Calu3 (cell line): ENCODE results near the gene CPSF2. TPM values are rescaled to one million over a fixed set of nuclear protein-coding genes. Genes with fewer than 3 reads are reported as not detected.
A peak's percentile ranks its signal among the peaks of the same experiment; 100 is the strongest.

Experiments
- BruUV-seq: library from RNA; stranded (reverse); fragments of 400-500 nt; replicated peaks from 2 replicates; lab custom pipeline; 2021; lab: Mats Ljungman, UMichigan
- CTCF ChIA-PET: fragments of 300-600 bp; sonication (Branson Sonifier 250); formaldehyde crosslinking; loops from one replicate; lab custom pipeline; 2022; ENCODE audit warnings: antibody characterized with exemption; lab: Charles Lee
- DNase-seq: peaks from one replicate; pipeline ENCODE4 v3.0.0; 2022
- H3K27ac Mint-ChIP-seq: one replicate; pipeline ENCODE4 v1.8.0; 2022; ENCODE audit warnings: mixed read lengths; ENCODE audit not compliant: unreplicated experiment
- H3K27me3 Mint-ChIP-seq: one replicate; pipeline ENCODE4 v1.8.0; 2022; ENCODE audit warnings: mixed read lengths; ENCODE audit not compliant: unreplicated experiment
- H3K36me3 Mint-ChIP-seq: one replicate; pipeline ENCODE4 v1.8.0; 2022; ENCODE audit warnings: mild to moderate bottlenecking, moderate library complexity, mixed read lengths; ENCODE audit not compliant: insufficient read depth, unreplicated experiment
- H3K4me1 Mint-ChIP-seq: one replicate; pipeline ENCODE4 v1.8.0; 2022; ENCODE audit warnings: mild to moderate bottlenecking, low read depth, mixed read lengths; ENCODE audit not compliant: unreplicated experiment
- H3K4me3 Mint-ChIP-seq: one replicate; pipeline ENCODE4 v1.8.0; 2022; ENCODE audit warnings: mild to moderate bottlenecking, low read depth, moderate library complexity, mixed read lengths; ENCODE audit not compliant: unreplicated experiment
- H3K9me3 Mint-ChIP-seq: one replicate; pipeline ENCODE4 v1.8.0; 2022; ENCODE audit warnings: low read depth, mixed read lengths; ENCODE audit not compliant: unreplicated experiment
- intact Hi-C: fragments of 100-400 bp; cut with micrococcal nuclease; formaldehyde crosslinking; loops from one replicate; pipeline ENCODE4 v1.10.0; 2022; ENCODE audit not compliant: unreplicated experiment
- total RNA-seq: library from RNA; stranded (reverse); gene quantifications from 2 replicates; pipeline ENCODE4 v1.2.3, GENCODE V29; 2022
- TF ChIP-seq, protein P1 (sequence below): fragments of 200-600 bp; IDR thresholded peaks from one replicate; pipeline ENCODE4 v1.8.0; 2022; ENCODE audit warnings: antibody characterized with exemption; ENCODE audit not compliant: unreplicated experiment

CPSF2 gene
- total RNA-seq, 1 experiment from 2014 or later = 76.7 TPM

DNA sequence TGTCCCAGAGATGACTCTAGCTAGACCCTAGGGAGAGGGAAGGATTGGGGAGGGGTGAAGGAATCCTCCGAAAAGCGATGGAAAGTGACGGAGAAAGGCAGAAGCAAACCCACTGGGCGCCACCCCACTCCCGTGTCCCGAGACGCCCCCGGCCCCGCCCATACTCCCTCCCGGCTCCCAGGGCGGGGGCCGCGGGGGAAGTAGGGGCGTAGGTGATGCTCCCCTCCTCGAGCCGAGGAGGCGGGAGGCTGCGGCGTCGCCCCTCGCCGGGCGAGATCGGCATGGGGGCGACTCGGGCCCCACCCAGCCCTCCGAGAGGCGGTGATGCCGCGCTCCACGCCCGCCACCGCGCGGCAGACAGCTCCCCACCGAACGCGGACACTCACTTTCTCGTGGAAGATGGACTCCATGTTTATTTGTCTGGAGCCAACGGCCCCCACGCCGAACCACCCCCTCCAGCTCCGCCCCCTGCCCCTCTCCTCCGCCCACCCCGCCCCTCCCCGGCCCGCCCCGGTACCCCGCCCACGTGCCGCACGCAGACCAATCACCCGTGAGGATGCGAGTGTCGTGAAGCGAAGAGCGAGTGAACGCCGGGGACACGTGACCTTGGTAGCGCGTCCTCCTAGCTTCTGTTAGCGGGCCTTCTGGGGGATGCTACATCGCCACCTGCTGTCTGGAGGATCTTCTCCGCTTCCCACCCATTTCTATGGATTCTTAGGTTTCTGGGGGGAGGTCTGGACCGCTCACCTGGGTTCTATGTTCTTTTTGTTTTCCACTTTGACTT, 15.4 kb upstream of the CPSF2 start, which contains the start of gene ATXN3:
ATXN3 (minus strand) TSS at position 440 of the 784 bp plus-strand sequence; CDS start at position 410, 30 bp downstream.
- H3K4me1 Mint-ChIP-seq = no peaks in the 10 kb centered on the region
- intact Hi-C loops = no loop called here
- DNase-seq = peak; percentile 95
- H3K27me3 Mint-ChIP-seq = no peaks in the 10 kb centered on the region
- no TSS peak for BruUV-seq
- CTCF ChIA-PET = interaction anchor here (0.6 to 1.9 kb wide), 9 partner anchors 10 to 1078 kb away, joined by 3 to 28 read pairs (median 3); partner anchors contain the start of genes CPSF2 and NDUFB1
- peaks cover 18% of the 10 kb centered on the region for H3K36me3 Mint-ChIP-seq
- H3K9me3 Mint-ChIP-seq = no peaks in the 10 kb centered on the region
- TF ChIP-seq, protein P1, sequence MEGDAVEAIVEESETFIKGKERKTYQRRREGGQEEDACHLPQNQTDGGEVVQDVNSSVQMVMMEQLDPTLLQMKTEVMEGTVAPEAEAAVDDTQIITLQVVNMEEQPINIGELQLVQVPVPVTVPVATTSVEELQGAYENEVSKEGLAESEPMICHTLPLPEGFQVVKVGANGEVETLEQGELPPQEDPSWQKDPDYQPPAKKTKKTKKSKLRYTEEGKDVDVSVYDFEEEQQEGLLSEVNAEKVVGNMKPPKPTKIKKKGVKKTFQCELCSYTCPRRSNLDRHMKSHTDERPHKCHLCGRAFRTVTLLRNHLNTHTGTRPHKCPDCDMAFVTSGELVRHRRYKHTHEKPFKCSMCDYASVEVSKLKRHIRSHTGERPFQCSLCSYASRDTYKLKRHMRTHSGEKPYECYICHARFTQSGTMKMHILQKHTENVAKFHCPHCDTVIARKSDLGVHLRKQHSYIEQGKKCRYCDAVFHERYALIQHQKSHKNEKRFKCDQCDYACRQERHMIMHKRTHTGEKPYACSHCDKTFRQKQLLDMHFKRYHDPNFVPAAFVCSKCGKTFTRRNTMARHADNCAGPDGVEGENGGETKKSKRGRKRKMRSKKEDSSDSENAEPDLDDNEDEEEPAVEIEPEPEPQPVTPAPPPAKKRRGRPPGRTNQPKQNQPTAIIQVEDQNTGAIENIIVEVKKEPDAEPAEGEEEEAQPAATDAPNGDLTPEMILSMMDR = peak; percentile 50
- H3K4me3 Mint-ChIP-seq = peak within 1 kb of the TSS; percentile 81
- peak within 1 kb of the TSS; percentile 38 for H3K27ac Mint-ChIP-seq

DNA sequence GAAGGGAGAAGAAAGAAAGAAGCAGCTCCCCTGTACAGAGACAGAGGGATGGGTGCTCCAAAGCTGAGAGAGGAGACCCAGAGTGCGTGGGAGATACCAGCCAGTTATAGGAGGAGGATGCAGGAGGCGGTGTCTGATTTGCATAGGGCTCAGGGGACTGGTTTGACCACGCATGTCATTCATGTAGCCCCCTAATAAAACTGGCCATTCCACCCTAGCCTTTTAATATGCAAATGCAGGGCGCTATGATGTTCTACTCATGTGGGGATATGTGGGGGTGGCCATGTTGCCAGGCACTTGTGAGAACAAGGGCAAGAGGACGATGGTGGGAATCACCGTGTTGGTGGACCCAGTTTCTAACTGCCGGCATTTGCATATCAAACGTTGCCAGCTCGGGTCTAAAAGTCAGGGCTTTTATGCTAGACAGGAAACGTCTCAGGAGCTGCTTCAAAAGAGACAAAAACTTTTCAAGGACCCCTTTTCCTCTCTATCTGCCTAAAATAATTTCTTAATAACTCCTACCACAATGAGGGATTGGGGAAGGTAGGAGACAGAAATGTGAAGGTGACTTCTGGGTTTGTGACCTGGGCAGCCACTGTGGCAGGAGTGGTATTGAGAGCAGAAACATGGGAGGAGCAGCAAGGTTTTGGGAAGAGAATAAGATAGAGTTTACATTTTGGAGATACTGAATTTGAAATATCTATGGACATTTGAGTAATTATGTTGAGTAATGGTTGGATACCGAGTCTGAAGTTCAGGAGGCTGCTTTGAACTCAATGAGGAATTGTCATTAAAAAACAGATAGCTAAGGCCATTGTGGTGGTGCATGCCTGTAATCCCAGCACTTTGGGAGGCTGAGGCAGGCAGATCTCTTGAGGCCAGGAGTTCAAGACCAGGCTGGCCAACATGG, 13.2 kb upstream of the CPSF2 start:
- no peak overlapping the region for H3K4me3 Mint-ChIP-seq
- no peaks in the 10 kb centered on the region for H3K9me3 Mint-ChIP-seq
- CTCF ChIA-PET = no interaction called here
- intact Hi-C loops = no loop called here
- TF ChIP-seq, protein P1 = no peak
- peaks cover 18% of the 10 kb centered on the region for H3K36me3 Mint-ChIP-seq
- H3K4me1 Mint-ChIP-seq = no peaks in the 10 kb centered on the region
- no peaks in the 10 kb centered on the region for H3K27me3 Mint-ChIP-seq
- H3K27ac Mint-ChIP-seq = no peak overlapping the region
- no peak for DNase-seq
- BruUV-seq = no TSS peak

DNA sequence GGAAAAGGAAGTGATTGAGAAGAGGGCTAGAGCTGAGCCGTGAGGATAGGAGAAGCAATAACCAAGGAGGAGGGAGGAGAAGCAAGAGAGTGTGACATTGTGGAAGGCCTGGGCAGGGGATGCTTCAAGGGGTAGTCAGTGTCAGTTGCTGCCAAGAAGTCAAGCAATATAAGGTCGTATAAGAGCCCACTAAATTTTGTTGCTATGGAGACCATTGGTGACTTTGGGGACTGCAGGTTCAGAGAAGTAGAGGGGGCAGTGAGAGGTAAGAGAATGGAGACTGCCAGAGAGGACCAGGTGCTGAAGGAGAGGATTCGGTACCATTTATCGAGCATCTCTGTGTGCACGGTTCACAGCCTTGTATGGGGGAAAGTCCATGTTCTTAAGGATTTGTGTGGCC, 12.3 kb upstream of the CPSF2 start:
- Mint-ChIP-seq H3K4me3 (no peak overlapping the region), H3K4me1 (no peaks in the 10 kb centered on the region), H3K9me3 (no peaks in the 10 kb centered on the region), H3K36me3 (peaks cover 18% of the 10 kb centered on the region), H3K27ac (peak overlapping the region; percentile 14), H3K27me3 (no peaks in the 10 kb centered on the region)
- intact Hi-C loops = no loop called here
- no TSS peak for BruUV-seq
- CTCF ChIA-PET = no interaction called here
- TF ChIP-seq, protein P1 = no peak
- no peak for DNase-seq

DNA sequence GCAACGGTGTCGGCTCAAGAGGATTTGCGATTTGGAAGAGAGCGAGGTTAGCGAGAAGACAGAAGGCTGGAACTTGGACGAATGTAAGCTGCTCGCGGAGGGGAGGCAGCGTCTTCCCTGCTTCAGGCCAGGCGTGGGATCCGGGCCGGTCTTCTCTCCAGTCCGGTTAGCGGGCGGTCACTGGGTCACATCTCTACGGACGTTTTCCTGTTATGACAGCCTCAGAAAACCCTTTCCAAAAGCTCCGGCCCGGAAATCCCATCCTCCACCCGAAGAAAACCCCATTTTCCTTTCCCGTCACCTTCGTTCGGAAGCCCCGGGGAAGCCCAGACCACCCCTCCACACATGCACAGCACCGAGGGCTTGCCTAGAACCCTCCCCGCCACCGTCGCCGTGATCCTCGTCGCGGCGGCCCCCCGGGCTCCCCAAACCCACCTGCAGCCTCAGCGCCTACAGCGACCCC, 531 bp upstream of the CPSF2 start:
- H3K27me3 Mint-ChIP-seq = no peaks in the 10 kb centered on the region
- TSS peak; percentile 62 for BruUV-seq

More for the DNA sequence above, 531 bp upstream of the CPSF2 start:
- H3K9me3 Mint-ChIP-seq = no peaks in the 10 kb centered on the region
- peak overlapping the region; percentile 98 for H3K27ac Mint-ChIP-seq
- intact Hi-C loops = no loop called here
- H3K4me3 Mint-ChIP-seq = peak overlapping the region; percentile 83
- DNase-seq = no peak
- peaks cover 21% of the 10 kb centered on the region for H3K4me1 Mint-ChIP-seq
- peaks cover 48% of the 10 kb centered on the region for H3K36me3 Mint-ChIP-seq
- TF ChIP-seq, protein P1 = no peak
- CTCF ChIA-PET = interaction anchor here (0.5 to 2.5 kb wide), 5 partner anchors 9 to 560 kb away, joined by 3 to 28 read pairs (median 4); partner anchors contain the start of genes ATXN3 and TRIP11
